Measurements from ENCODE around the gene ANO3. TPM values are rescaled to one million over a fixed set of nuclear protein-coding genes. Genes with fewer than 3 reads are reported as not detected.

ANO3 gene
- total RNA-seq, 1 donor from 2014 or later, result not detected

DNA sequence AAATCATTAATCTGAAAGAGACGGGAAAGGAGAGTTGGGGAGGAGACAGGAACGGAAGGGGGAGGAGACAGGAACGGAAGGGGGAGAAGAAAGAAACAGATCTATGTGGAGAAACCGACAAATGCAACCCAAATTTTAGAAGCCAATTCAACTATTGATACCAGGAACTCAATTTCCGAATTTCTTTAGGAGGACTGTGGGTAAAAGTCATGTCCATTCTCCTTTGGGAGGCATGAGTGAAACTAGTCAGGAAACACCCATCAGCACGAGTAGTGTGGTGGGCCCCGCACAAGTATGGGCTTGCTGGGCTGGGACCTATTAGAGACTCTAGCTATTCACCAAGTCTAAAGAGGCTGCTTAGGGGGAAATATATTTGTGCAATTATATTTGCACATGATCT is 18.1 kb downstream of the ANO3 start:
- no peak for DNase-seq (ENCODE audit: low spot score)
- intact Hi-C loops (cut with DNase I), result no loop called here

DNA sequence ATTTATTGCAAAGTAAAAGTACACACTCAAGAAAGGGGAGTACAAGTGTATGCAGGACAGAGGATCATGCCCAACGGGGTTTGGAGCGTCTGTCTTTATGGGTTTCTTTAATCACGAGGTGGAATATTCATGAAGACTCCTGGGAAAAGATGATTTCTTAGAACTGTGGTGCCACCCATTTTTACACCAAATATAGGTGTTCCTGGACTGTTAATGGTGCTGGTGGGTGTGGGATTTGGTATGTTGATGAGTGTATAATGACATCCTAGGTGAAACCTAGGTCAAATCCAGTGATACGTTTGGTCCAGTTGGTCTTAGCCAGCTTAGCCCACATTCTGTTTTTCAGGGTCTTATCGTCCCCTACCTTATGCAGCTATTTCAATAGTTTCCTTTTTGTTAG is 21.1 kb downstream of the ANO3 start:
- intact Hi-C loops (cut with DNase I), result no loop called here
- DNase-seq (ENCODE audit: low spot score), result no peak

DNA sequence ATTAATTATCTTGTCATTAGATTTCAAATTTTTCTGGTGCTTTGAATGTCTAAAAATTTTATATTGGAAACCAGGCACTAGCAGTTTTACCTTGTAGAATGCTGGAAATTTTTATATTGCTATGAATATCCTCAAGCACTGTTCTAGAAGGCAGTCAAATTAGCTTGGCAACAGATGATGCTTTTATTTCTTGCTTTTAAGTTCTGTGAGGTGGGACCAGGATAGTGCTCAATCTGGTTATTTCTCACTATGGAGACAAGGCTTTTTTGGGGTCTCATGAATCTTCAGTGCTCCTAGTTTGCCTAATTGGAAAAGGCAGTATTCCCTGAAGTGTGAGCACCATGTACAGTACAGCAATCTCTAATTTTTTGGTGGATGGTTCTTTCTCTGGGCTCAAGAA is 27.1 kb downstream of the ANO3 start:
- DNase-seq (ENCODE audit: low spot score), result no peak
- intact Hi-C loops (cut with DNase I), result no loop called here

DNA sequence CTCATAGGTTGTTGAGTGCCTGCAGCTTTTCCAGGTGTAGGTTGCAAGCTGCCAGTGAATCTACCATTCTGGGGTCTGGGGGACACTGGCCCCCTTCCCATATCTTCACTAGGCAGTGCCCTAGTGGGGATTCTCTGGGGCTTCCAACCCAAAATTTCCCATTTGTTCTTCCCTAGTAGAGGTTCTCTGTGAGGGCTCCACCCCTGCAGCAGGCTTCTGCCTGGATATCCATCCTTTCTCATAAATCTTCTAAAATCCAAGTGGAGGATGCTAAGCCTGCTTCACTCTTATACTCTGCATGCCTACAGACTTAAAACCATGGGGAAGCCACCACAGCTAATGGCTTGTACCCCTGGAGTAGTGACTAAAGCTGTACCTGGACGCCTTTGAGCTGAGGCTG is 33.4 kb downstream of the ANO3 start:
- DNase-seq (ENCODE audit: low spot score), result no peak
- intact Hi-C loops (cut with DNase I), result no loop called here

DNA sequence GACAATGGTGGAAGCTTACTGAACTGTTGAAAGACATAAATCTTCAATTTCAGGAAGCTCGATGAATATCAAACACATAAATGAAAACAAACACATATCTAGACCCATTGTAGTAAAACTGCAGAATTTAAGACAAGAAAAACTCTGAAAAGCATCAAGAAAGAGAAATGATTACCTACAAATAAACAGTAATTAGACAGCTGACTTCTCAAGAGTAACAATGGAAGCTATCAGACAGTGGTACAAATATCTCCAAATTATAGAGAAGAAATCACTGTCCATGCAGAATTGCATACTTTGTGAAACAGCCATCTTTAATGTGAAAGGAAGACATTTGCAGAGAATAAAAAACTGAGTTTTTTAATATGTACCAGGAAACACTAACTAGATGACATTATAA is 45.7 kb downstream of the ANO3 start:
- DNase-seq (ENCODE audit: low spot score), result no peak
- intact Hi-C loops (cut with DNase I), result no loop called here

DNA sequence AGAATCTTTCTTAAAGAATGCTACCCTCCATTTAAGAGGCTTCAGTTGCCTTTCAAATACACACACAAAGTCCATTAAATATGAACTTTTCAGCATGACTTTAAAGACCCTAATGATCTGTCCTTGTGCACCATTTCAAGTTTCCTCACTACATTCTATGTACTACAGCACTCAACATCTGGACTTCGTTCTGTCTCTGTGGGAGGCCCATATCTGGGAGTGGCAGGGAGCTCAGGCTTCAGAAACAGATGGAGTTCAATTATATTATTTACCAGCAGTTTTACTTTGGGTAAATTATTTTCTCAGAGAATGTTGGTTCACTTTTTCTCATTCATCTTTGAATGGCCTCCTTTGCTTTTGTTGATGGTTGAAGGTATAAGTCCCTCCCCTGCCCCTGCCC is 67.4 kb downstream of the ANO3 start:
- intact Hi-C loops (cut with DNase I), result no loop called here
- DNase-seq (ENCODE audit: low spot score), result no peak

DNA sequence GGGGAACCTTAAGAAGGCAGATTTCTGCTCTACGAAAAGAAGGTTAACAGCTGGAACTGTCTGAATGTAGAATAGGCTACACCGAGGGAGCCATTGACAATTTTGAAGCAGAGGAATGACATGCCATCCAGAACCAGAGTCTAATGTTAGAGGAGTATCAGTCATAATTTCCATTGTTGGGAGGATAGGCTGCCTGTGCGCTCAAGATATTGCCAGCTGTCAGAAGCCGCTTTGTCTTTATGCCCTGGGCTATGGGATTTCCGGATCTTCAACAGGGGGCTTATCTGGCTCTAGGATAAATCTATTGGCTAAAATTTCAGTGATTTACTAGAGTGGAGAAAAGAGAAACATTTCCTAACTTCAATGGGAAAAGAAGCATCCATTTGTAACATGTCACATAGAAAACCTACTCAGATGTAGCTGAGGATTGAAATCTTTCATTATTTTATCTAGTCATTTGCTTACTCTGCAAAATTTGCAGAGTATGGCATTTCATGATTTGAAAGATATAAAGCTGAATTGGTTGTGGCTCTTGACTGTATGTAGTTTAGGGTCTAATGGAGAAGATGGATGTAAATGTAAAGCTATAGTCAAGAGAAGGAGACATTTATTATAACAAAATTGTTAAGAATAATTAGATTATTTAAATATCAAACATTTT is 78.9 kb downstream of the ANO3 start:
- DNase-seq (ENCODE audit: low spot score), result no peak
- intact Hi-C loops (cut with DNase I), result no loop called here

DNA sequence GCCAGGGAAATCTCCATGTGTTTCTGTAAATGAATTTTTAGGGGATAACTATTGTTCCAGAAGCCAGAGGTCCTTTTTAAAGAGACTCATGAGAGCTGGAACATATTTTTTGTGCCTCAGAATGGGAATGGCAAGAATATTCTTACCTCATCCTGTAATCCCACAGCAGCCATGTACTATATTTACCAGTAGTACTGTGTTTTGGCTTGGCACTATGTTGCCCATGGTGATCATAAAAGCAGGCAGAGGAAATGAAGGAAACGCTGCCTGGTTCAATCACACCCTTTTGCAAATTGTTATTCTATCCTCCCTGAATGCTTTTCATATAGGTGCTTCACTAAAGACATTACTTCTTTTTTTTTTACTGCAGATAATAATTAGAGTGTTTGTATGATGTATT is 81.0 kb downstream of the ANO3 start:
- DNase-seq (ENCODE audit: low spot score), result no peak
- intact Hi-C loops (cut with DNase I), result no loop called here

DNA sequence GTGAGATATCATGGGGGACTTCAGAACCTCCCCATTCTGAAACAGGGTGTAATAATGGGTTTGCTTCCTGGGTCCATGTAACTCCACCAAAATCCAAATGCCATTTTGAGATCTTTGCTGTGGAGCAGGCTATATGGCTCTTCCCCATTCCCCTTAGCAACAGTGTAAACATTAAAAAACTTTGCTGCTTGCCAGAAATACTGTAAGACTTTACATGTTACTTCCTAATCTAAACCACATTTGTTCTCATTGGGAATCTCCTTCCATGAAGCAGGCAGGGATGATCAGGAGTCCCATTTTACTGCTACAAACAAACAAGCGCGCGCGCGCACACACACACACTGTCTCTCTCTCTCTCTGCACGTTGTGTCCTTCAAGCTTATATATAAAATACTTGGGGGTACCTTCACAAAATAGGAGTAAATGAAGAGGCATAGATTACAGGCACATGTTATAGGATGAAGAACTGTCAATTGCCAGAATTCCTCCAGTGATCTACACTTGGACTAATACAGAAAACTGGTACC is 86.5 kb downstream of the ANO3 start:
- intact Hi-C loops (cut with DNase I), result no loop called here
- no peak for DNase-seq (ENCODE audit: low spot score)

DNA sequence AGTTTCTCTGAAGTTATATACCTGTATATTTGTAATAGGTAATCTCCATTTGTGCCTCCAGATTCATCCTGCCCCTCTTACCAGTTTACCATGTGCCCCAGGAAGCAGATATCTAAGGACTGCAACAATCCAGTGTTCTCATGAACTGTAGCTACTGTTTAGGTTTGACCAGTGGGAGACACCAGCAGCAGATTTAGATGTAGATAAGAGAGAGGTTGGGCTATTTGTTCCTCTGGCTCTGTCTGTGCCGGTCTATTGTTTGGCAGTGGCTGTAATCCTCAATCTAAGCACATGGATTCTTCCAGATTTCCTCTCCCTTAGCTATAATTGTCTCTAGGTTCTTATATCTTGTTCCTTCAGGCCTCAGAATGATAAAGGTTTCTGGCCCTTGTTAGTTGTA is 88.4 kb downstream of the ANO3 start:
- intact Hi-C loops (cut with DNase I), result no loop called here
- no peak for DNase-seq (ENCODE audit: low spot score)

DNA sequence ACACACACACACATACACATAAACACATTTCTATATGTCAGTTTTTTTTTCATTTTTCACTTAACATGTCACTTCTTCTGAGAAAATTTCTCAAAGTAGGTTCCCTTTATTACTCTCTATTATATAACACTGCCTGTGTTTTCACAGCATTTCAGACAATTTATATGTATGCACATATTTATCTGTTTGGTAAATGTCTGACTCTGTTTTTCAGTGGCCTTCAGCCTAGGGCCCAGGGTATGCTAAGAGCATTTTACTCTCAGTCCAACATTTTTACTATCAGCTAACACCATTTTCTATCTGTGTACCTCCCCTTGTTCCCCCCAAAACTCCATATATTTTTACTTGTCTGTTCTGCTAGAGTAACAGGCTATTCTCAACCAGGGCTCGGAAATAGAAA is 92.3 kb downstream of the ANO3 start:
- intact Hi-C loops (cut with DNase I), result no loop called here

DNA sequence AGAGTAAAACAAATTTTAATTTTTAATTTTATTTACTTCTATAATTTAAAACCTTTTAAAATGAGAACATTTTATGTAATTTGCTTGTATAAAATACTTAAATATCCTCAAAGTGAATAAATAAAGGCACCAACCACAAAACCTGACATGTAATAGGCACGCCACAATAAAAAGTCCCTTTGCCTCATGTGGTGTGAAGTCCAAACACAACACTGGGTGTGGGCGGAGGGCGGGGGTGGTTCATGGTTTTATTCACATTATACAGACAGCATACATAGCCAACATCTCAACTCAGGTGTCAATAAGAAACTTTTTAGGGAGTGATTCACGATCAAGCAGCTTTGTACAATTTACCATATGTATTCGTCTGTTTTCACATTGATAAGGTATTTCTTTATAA is 107.9 kb downstream of the ANO3 start:
- no peak for DNase-seq (ENCODE audit: low spot score)
- intact Hi-C loops (cut with DNase I), result no loop called here

More for the DNA sequence above, 92.3 kb downstream of the ANO3 start:
- DNase-seq (ENCODE audit: low spot score), result no peak

DNA sequence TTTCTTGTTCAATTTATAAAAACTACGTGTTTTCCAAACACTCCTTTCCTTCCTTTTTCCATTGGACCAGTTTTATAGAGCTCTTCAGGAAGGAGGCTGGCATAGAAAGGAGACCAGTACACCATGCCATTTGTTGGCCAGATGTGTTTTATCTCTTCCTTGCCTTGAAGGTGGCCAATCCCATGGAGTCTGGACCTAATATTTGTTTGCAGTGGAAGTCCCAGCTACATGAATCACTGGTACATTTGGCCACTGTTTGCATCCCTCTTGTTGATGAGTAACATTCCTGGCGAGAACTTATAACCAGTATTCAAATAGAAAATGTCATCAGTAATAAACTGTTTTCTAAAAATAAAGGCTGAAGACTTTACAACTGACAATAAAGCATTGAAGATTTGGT is 110.2 kb downstream of the ANO3 start:
- no peak for DNase-seq (ENCODE audit: low spot score)
- intact Hi-C loops (cut with DNase I), result no loop called here

DNA sequence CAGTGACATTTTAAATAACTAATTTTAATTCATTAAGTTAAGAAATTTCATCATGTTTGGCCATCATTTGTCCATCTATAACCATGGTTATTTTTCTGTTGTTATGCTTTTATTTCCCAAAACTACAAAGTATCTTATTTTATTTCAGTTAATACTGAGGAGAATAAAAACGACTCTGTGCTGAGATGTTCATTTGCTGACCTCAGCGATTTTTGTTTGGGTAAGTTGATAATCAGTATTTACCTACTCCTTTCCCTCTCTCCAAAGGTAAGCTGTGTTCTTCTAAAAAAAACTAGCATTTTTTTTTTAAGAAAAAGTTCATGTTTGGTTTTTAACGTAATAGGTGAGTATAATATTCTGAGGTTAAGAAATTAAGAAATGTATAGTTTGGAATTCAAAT is 111.7 kb downstream of the ANO3 start:
- intact Hi-C loops (cut with DNase I), result no loop called here
- DNase-seq (ENCODE audit: low spot score), result no peak

DNA sequence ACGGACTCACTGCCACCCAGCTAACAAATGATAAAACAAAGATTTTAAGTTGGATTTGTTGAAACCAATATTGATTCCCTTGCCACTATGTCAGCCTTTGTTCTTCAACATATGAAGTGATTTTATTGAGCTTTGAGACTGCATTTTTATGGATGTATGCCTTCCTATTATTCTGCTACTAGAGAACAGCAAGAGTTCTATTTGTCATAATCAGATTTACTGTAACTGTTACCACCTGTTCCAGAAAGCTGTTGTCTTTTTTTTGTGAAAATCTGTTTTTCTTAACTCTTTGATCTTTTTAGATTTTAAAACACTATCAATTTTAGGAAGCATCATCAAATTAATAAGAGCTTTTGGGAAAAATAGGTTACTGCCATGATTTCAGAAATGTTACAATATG is 125.7 kb downstream of the ANO3 start:
- intact Hi-C loops (cut with DNase I), result no loop called here

DNA sequence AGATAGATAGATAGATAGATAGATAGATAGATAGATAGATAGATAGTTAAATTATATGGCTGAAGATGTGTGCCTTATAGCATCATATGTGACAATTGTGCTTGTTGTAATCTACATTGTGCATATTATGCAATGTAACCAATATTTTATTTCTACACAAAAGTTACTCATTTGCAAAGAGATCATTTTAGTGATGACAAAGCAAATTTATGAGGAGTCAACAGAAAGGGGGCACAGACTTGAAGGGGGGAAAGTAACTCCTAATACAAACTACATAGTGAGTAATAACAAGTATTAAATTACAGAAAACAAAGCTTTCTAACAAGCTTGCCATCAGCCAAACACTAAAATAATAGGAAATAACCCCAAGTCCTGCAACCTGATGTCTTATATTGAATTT is 133.3 kb downstream of the ANO3 start:
- no peak for DNase-seq (ENCODE audit: low spot score)
- intact Hi-C loops (cut with DNase I), result no loop called here

More for the DNA sequence above, 125.7 kb downstream of the ANO3 start:
- DNase-seq (ENCODE audit: low spot score), result no peak

DNA sequence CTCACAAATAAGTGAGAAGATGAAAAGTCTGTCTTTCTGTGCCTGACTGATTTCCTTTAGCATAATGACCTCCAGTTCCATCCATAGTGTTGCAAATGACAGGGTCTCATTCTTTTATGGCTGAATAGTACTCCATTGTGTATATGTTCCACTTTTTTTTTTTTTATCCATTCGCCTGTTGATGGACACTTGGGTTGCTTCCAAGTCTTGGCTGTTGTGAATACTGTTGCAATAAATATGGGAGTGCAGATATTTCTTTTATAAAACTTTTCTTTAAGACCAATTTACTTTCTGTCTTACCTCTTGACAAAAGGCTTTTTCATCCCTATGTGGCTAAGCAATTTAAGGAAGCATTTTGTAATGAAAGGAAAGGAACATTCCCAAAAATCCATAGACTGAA is 135.6 kb downstream of the ANO3 start:
- intact Hi-C loops (cut with DNase I), result no loop called here
- no peak for DNase-seq (ENCODE audit: low spot score)

DNA sequence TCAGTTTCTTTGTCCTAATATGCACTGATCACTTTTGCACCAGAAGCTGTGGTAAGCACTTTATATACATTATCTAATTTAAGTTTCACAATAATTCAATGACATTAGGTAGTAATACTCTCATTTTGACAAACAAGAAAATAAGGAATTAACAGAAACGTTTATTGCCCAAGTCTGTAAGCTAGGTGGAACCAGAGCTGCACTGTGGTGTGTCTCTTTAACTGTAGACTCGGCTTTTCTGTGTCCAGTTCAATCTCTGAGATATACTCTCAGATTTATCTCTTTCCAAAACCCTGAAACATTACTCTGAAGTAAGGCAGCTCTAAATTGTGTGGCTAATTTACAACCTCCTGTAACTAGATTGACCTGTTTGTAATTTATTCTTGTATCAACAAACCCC is 139.1 kb downstream of the ANO3 start:
- intact Hi-C loops (cut with DNase I), result no loop called here
- no peak for DNase-seq (ENCODE audit: low spot score)

DNA sequence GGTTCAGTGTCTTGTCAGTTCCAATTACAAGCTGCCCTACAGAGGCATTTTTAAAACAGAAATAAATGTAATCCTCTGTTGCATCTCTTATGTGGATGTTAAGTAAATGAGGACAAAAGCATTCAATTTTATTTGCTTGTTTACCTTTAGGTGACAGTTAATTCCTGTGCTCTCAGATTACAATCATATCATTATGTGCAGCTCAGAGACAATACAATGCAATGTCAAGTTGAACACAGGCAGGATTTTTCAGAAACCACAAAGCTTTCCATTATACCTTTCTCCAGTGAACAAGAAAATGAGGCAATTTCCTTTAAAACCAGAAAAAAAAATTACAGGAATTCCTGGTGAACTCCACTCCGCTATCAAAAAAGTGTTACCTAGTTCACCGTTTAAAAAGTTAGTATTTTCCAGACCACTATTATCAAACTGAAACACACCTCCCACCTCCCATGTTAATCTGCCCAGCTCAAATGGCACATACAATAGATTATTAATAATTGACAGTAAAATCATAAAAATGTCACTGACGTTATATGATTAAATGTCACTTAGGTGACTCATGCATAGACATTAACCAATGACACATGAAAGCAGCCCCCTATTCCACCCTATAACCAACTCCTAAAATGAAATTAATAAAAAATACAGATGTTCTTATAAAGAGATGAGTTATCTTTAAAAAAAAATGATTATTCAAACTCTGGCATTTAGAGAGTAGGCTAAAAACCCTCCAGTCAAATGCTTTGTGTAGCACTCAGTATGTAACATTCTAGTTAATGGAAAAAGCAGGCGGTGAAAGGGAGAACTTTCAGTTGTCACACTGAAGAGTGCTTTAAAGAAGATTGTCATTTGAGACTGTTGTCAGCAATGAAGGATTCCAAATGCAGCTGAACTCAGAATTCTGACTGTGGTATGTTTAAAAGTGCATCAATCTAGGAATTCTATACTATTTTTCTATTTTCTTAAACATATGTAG is 141.6 kb downstream of the ANO3 start:
- no peak for DNase-seq (ENCODE audit: low spot score)
- intact Hi-C loops (cut with DNase I), result no loop called here

DNA sequence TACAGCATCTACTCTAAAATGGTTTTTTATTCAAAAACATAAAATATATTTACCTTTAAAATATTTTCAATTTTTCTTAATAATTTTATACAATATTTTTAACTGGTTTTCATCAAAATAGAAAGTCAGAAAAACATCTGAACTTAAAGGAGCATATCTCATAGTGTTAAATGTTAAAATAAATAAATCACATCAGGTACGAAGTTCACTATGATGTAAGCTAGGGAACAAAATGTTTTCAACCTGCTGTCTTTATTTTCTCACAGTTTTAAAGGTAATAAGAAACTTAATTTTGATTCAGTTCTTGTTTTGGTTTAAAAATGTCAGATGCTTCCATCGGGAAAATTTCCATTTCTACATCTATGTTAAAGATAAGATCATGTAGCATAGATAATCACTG is 142.5 kb downstream of the ANO3 start:
- intact Hi-C loops (cut with DNase I), result no loop called here
- DNase-seq (ENCODE audit: low spot score), result no peak

DNA sequence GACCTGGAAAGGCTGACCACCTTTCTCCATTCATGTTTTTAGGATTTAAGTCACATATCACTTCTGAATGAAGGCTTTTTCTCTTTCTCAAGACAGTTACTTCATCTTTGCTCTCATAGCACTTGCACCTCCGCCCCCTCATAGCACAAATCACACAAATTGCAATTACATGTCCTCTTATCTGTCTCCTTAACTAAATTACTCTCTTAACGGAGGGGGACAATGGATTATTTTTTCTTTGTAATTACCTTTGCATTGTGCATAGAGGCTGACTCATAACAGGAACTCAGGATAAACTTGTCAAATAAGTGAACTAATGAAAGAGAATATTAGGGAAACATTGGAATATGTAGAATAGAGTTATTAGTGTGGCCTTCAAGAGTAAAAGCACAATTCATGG is 145.5 kb downstream of the ANO3 start:
- intact Hi-C loops (cut with DNase I), result no loop called here
- no peak for DNase-seq (ENCODE audit: low spot score)

All from cardiac septum (tissue), 1 donor.